H1 (cell line): ENCODE results near the gene MAIP1. TPM values are rescaled to one million over a fixed set of nuclear protein-coding genes. Genes with fewer than 3 reads are reported as not detected.

Source experiments
- CTCF ChIA-PET: fragments of 300-600 bp; sonication (Branson Sonifier 250); formaldehyde crosslinking; loops from one replicate; lab custom pipeline; 2021; ENCODE audit not compliant: partially characterized antibody; lab: Charles Lee
- POLR2A ChIA-PET: fragments of 300-600 bp; sonication (Branson Sonifier 250); formaldehyde crosslinking; loops from one replicate; lab custom pipeline; 2021; ENCODE audit warnings: inconsistent platforms; ENCODE audit not compliant: partially characterized antibody; lab: Charles Lee
- DNase-seq, 2 experiments: peaks; one replicate each; pipeline versions ENCODE4 v3.0.0 to v3.0.0-alpha.2; 2010 to 2022; ENCODE audit warnings: low spot score in 2 of 2, low read depth in 1 of 2, mixed read lengths in 1 of 2
- FAIRE-seq: peaks from 2 replicates; lab custom pipeline; 2011; peaks lifted over from hg19 to GRCh38; lab: Jason Lieb, UNC
- H2AFZ ChIP-seq: 2 replicates; pipeline ENCODE4 v1.8.1; 2012; ENCODE audit warnings: low read length, inconsistent platforms
- H2AK5ac ChIP-seq: 2 replicates; pipeline ENCODE4 v1.6.1; 2013; ENCODE audit warnings: low read depth, low read length
- H2BK120ac ChIP-seq: replicated peaks from 2 replicates; pipeline ENCODE3; 2013; ENCODE audit warnings: low read depth, low read length, inconsistent platforms
- H2BK12ac ChIP-seq: 2 replicates; pipeline ENCODE4 v1.6.1; 2013; ENCODE audit warnings: low read depth, low read length
- H2BK15ac ChIP-seq: 2 replicates; pipeline ENCODE4 v1.6.1; 2013; ENCODE audit warnings: low read length
- H2BK20ac ChIP-seq: 2 replicates; pipeline ENCODE4 v1.6.1; 2013; ENCODE audit warnings: low read length
- H2BK5ac ChIP-seq: 2 replicates; pipeline ENCODE4 v1.6.1; 2013; ENCODE audit warnings: low read depth, low read length
- H3K14ac ChIP-seq: 2 replicates; pipeline ENCODE4 v1.6.1; 2013; ENCODE audit warnings: inconsistent platforms; ENCODE audit not compliant: insufficient read length
- H3K18ac ChIP-seq: 2 replicates; pipeline ENCODE4 v1.6.1; 2013; ENCODE audit warnings: low read length; ENCODE audit errors: extremely low read depth
- H3K23ac ChIP-seq: 2 replicates; pipeline ENCODE4 v1.6.1; 2013; ENCODE audit warnings: inconsistent platforms; ENCODE audit not compliant: insufficient read length
- H3K23me2 ChIP-seq: 2 replicates; pipeline ENCODE4 v1.6.1; 2013; ENCODE audit warnings: low read depth, low read length
- H3K27ac ChIP-seq: 2 replicates; pipeline ENCODE4 v1.6.1; 2011; ENCODE audit warnings: low read depth, low read length, inconsistent platforms
- H3K27me3 ChIP-seq, 4 experiments: replicated peaks in 1 of 4; 1 replicate in 1 of 4; 2 replicates in 3 of 4; pipeline versions ENCODE4 v1.6.1 to v1.8.1; 2011 to 2013; ENCODE audit warnings: low read length in 3 of 4, mild to moderate bottlenecking in 3 of 4, inconsistent platforms in 2 of 4, mixed read lengths in 2 of 4, moderate library complexity in 1 of 4; ENCODE audit not compliant: control insufficient read depth in 3 of 4, insufficient read depth in 3 of 4; ENCODE audit errors: extremely low read depth in 1 of 4
- H3K36me3 ChIP-seq, 4 experiments: 2 replicates each; pipeline versions ENCODE4 v1.6.1 to v1.8.1; 2011 to 2013; ENCODE audit warnings: mild to moderate bottlenecking in 4 of 4, low read length in 3 of 4, moderate library complexity in 2 of 4, control low read depth in 1 of 4, inconsistent platforms in 1 of 4; ENCODE audit not compliant: insufficient read depth in 4 of 4, control insufficient read depth in 2 of 4
- H3K4ac ChIP-seq: replicated peaks from 2 replicates; pipeline ENCODE3; 2013; ENCODE audit warnings: low read length, low read depth, mixed read lengths, inconsistent platforms; ENCODE audit not compliant: insufficient read length
- H3K4me1 ChIP-seq, 4 experiments: replicated peaks in 1 of 4; 1 replicate in 1 of 4; 2 replicates in 3 of 4; pipeline versions ENCODE4 v1.6.1 to v1.8.1; 2011 to 2013; ENCODE audit warnings: low read length in 3 of 4, inconsistent platforms in 2 of 4, mixed read lengths in 1 of 4; ENCODE audit not compliant: insufficient read depth in 4 of 4, control insufficient read depth in 3 of 4
- H3K4me2 ChIP-seq, 2 experiments: 2 replicates each; pipeline versions ENCODE4 v1.6.1 to v1.8.1; 2011 to 2013; ENCODE audit warnings: low read depth in 2 of 2, low read length in 2 of 2, control low read depth in 1 of 2, inconsistent platforms in 1 of 2, mild to moderate bottlenecking in 1 of 2; ENCODE audit not compliant: insufficient read depth in 1 of 2
- H3K4me3 ChIP-seq, 4 experiments: fragments of 200-600, 300-600 bp in 1 of 4; sonication (generic), shearing (Covaris generic), sonication (Bioruptor Twin) in 1 of 4; 2 replicates each; pipeline versions ENCODE4 v1.5.1 to v1.8.1; 2011 to 2016; ENCODE audit warnings: low read length in 4 of 4, low read depth in 3 of 4, control low read depth in 2 of 4, inconsistent platforms in 2 of 4, mild to moderate bottlenecking in 2 of 4, mixed read lengths in 1 of 4, moderate library complexity in 1 of 4; ENCODE audit not compliant: insufficient read depth in 2 of 4; ENCODE audit errors: extremely low read depth in 1 of 4
- H3K56ac ChIP-seq: replicated peaks from 2 replicates; pipeline ENCODE3; 2013; ENCODE audit warnings: low read depth, mild to moderate bottlenecking, mixed read lengths, low read length, inconsistent platforms; ENCODE audit not compliant: insufficient read length
- H3K79me1 ChIP-seq: 2 replicates; pipeline ENCODE4 v1.6.1; 2013; ENCODE audit warnings: low read depth, low read length, control low read depth
- H3K79me2 ChIP-seq, 2 experiments: 2 replicates each; pipeline versions ENCODE4 v1.6.1 to v1.8.1; 2012 to 2013; ENCODE audit warnings: low read length in 2 of 2, mild to moderate bottlenecking in 2 of 2, inconsistent platforms in 1 of 2; ENCODE audit not compliant: insufficient read depth in 2 of 2, control insufficient read depth in 1 of 2
- H3K9ac ChIP-seq, 4 experiments: replicated peaks in 1 of 4; 1 replicate in 1 of 4; 2 replicates in 3 of 4; pipeline versions ENCODE4 v1.6.1 to v1.8.1; 2011 to 2013; ENCODE audit warnings: low read depth in 3 of 4, low read length in 3 of 4, control low read depth in 2 of 4, mild to moderate bottlenecking in 2 of 4, moderate library complexity in 2 of 4, inconsistent platforms in 1 of 4; ENCODE audit errors: extremely low read depth in 1 of 4
- H3K9me3 ChIP-seq, 2 experiments: 2 replicates each; pipeline versions ENCODE4 v1.6.1 to v1.8.1; 2012 to 2013; ENCODE audit warnings: mild to moderate bottlenecking in 2 of 2, moderate library complexity in 2 of 2, control low read depth in 1 of 2, inconsistent platforms in 1 of 2, low read depth in 1 of 2, low read length in 1 of 2, mixed read lengths in 1 of 2; ENCODE audit not compliant: insufficient read depth in 2 of 2
- H4K20me1 ChIP-seq, 2 experiments: replicated peaks in 1 of 2; 2 replicates each; pipeline versions ENCODE3 to v1.8.1; 2011 to 2013; ENCODE audit warnings: inconsistent platforms in 2 of 2, low read length in 2 of 2, mild to moderate bottlenecking in 1 of 2; ENCODE audit not compliant: insufficient read depth in 2 of 2, control insufficient read depth in 1 of 2
- H4K5ac ChIP-seq: 2 replicates; pipeline ENCODE4 v1.6.1; 2013; ENCODE audit warnings: low read length, low read depth, mixed read lengths, inconsistent platforms; ENCODE audit not compliant: insufficient read length
- H4K8ac ChIP-seq: 2 replicates; pipeline ENCODE4 v1.8.0; 2013; ENCODE audit warnings: mild to moderate bottlenecking, moderate library complexity, low read length, inconsistent platforms; ENCODE audit not compliant: insufficient read depth; ENCODE audit errors: extremely low read depth
- H4K91ac ChIP-seq: replicated peaks from 2 replicates; pipeline ENCODE3; 2013; ENCODE audit warnings: low read length, mixed read lengths, inconsistent platforms; ENCODE audit not compliant: insufficient read length
- ATF3 ChIP-seq: IDR thresholded peaks from 2 replicates; pipeline ENCODE4 v1.6.1; 2011; ENCODE audit warnings: low read depth, mild to moderate bottlenecking, low read length; ENCODE audit not compliant: insufficient read depth
- BRCA1 ChIP-seq: IDR thresholded peaks from 2 replicates; pipeline ENCODE4 v1.6.1; 2012; ENCODE audit warnings: low read depth, low read length, improper control_type of control experiment
- CREB1 ChIP-seq: IDR thresholded peaks from 2 replicates; pipeline ENCODE4 v1.6.1; 2012; ENCODE audit warnings: inconsistent platforms
- EP300 ChIP-seq, 2 experiments: IDR thresholded peaks; 1 replicate in 1 of 2; 2 replicates in 1 of 2; pipeline ENCODE4 v1.6.1; 2011 to 2012; ENCODE audit warnings: low read depth in 2 of 2, low read length in 2 of 2, mild to moderate bottlenecking in 2 of 2, borderline replicate concordance in 1 of 2, inconsistent platforms in 1 of 2, moderate library complexity in 1 of 2
- FOSL1 ChIP-seq: IDR thresholded peaks from 2 replicates; pipeline ENCODE4 v1.6.1; 2011; ENCODE audit warnings: mild to moderate bottlenecking, low read depth, low read length, moderate library complexity; ENCODE audit not compliant: insufficient read depth
- GTF2F1 ChIP-seq: IDR thresholded peaks from 2 replicates; pipeline ENCODE4 v1.6.1; 2012; ENCODE audit warnings: low read depth, low read length, improper control_type of control experiment, borderline replicate concordance
- RBBP5 ChIP-seq: IDR thresholded peaks from 2 replicates; pipeline ENCODE4 v1.7.1; 2012; ENCODE audit warnings: low read depth, mild to moderate bottlenecking, inconsistent platforms, low read length, moderate library complexity, borderline replicate concordance
- SIN3A ChIP-seq, 2 experiments: IDR thresholded peaks in 1 of 2; conservative IDR thresholded peaks in 1 of 2; 2 replicates each; pipeline ENCODE4 v1.6.1; 2011 to 2012; ENCODE audit warnings: low read length in 2 of 2, improper control_type of control experiment in 1 of 2, low read depth in 1 of 2, mild to moderate bottlenecking in 1 of 2
- SP4 ChIP-seq: IDR thresholded peaks from 2 replicates; pipeline ENCODE4 v1.6.1; 2012; ENCODE audit warnings: low read length, inconsistent platforms
- TAF7 ChIP-seq: optimal IDR thresholded peaks from 2 replicates; pipeline ENCODE3; 2011; ENCODE audit warnings: low read depth, mild to moderate bottlenecking, inconsistent platforms, low read length, moderate library complexity, borderline replicate concordance
- TBP ChIP-seq: IDR thresholded peaks from 2 replicates; pipeline ENCODE4 v1.6.1; 2011; ENCODE audit warnings: low read depth, low read length, improper control_type of control experiment
- TCF12 ChIP-seq: IDR thresholded peaks from 2 replicates; pipeline ENCODE4 v1.6.1; 2011; ENCODE audit warnings: low read depth, mild to moderate bottlenecking, low read length
- WGBS, 2 experiments: shearing (Covaris generic) in 1 of 2; methylation state at CpG; one replicate each; pipeline versions ENCODE4 v1.1.6 to v1.1.7; 2013 to 2015; ENCODE audit warnings: low lambda C conversion rate in 2 of 2, mixed read lengths in 2 of 2, inconsistent platforms in 1 of 2, low coverage in 1 of 2, missing lambda C conversion rate in 1 of 2; ENCODE audit not compliant: insufficient replicate concordance in 2 of 2, insufficient coverage in 1 of 2, insufficient read length in 1 of 2; ENCODE audit errors: extremely low coverage in 1 of 2, missing lambda C conversion rate in 1 of 2; 5-methylcytosine and 5-hydroxymethylcytosine counted together
- polyA plus RNA-seq, 7 experiments: library from polyadenylated mRNA; depleted of rRNA in 3 of 7; stranded (reverse) in 5 of 7; unstranded in 2 of 7; fragments of >200 nt in 5 of 7; fragments of 200-250 nt in 2 of 7; gene quantifications; 1 replicate in 5 of 7; 2 replicates in 1 of 7; 4 replicates in 1 of 7; pipeline versions ENCODE4 v1.2.1 to v1.2.3, GENCODE V29; 2011 to 2013; ENCODE audit warnings: missing spikeins in 2 of 7, mixed read lengths in 2 of 7
- total RNA-seq: library from RNA; stranded (reverse); fragmentation: NEBNext Ultra II Directional; extraction: Animal tissue kit (Norgen Biotek cat#: 25700); gene quantifications from 2 replicates; pipeline ENCODE4 v1.2.1, GENCODE V29; 2021

Gene MAIP1
- total and polyA plus RNA-seq, 2 of the 8 experiments (the other 6 are each of a cell fraction or from before 2014, with no cell fraction given) = 23.2 to 28.5 TPM

DNA sequence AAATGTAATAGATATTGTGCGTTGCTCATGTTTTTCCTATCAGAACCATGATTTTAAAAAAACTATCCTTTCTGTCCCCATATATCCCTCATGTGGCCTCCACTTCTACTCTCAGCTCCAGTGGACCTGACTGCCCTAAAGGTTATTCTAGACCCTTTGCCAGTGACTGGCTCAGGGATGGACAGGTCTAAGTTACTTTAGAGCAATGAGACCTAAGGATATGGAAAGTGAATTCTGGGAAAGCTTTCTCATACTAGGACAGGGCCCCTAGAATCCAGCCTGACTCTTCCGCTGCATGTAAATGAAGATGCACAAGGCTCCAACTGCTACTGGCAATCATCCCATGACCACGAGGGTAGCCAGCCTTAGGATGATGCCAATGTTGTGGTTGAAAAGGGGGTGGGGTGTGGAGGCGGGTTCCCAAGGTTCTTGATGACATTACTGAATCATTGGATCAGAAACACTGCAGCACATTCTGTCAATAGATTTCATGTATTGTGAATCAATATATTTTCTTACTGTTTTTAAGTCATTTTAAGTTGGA lies 23.0 kb upstream of the MAIP1 start:
- Histone ChIP-seq H3K9ac (no peak overlapping the region), H2AFZ (no peak overlapping the region), H4K20me1 (no peaks in the 10 kb centered on the region), H2BK12ac (no peak overlapping the region), H2BK20ac (no peak overlapping the region), H3K18ac (no peak overlapping the region), H3K4ac (no peak overlapping the region), H4K8ac (no peak overlapping the region), H2BK120ac (no peak overlapping the region), H2BK15ac (no peak overlapping the region), H3K56ac (no peak overlapping the region), H3K36me3 (peaks cover 0 to 70% (median 13%) of the 10 kb centered on the region in 4 experiments; a peak in 6 of 8 replicates), H3K79me2 (no peaks in the 10 kb centered on the region; a peak in 1 of 4 replicates), H3K4me2 (no peak overlapping the region), H3K9me3 (no peaks in the 10 kb centered on the region), H4K91ac (no peak overlapping the region), H3K27ac (no peak overlapping the region), H2BK5ac (no peak overlapping the region), H3K4me3 (no peak overlapping the region), H3K23me2 (no peaks in the 10 kb centered on the region; the same call in 1 of the 2 replicates), H4K5ac (no peak overlapping the region), H3K23ac (no peak overlapping the region), H3K4me1 (peaks cover 0 to 5% (median 0%) of the 10 kb centered on the region in 4 experiments; a peak in 3 of 7 replicates), H3K14ac (no peak overlapping the region), H3K79me1 (no peaks in the 10 kb centered on the region; the same call in 1 of the 2 replicates), H2AK5ac (no peak overlapping the region), H3K27me3 (no peaks in the 10 kb centered on the region)
- CTCF ChIA-PET = no interaction called here
- DNase-seq (no peak), FAIRE-seq (no peak)
- 96% methylated on average over 4 of the region's 4 CpGs; no CpG with 5 or more reads in 1 of the 2 experiments for WGBS, 2 experiments
- POLR2A ChIA-PET = interaction anchor here (1.0 to 2.0 kb wide), 3 partner anchors 8 to 22 kb away, joined by 5 to 8 read pairs (median 7); partner anchors contain the start of genes MAIP1 and TYW5
- TF ChIP-seq TAF7 = no peak
- no peak for TF ChIP-seq EP300 (IDR thresholded peaks at IDR 0.05; ENCODE audit: borderline replicate concordance in 1 of 2, low read depth in 2 of 2, low read length in 2 of 2)
- TF ChIP-seq SIN3A (conservative IDR thresholded peaks at IDR 0.05 in 1 of 2, IDR thresholded peaks at IDR 0.05 in 1 of 2; ENCODE audit: low read depth in 1 of 2, low read length in 2 of 2) = no peak
- no peak for TF ChIP-seq FOSL1
- TF ChIP-seq RBBP5 = no peak
- TF ChIP-seq SP4 = no peak
- TF ChIP-seq GTF2F1 = no peak
- TF ChIP-seq ATF3 = no peak
- no peak for TF ChIP-seq TBP
- no peak for TF ChIP-seq BRCA1
- no peak for TF ChIP-seq CREB1
- no peak for TF ChIP-seq TCF12
